EL (cell line): ENCODE data around the gene SLC2A11.

ENCODE experiments used
- DNase-seq: peaks from one replicate; pipeline ENCODE4 v3.0.0-alpha.2; 2016

The SLC2A11 gene, protein sequence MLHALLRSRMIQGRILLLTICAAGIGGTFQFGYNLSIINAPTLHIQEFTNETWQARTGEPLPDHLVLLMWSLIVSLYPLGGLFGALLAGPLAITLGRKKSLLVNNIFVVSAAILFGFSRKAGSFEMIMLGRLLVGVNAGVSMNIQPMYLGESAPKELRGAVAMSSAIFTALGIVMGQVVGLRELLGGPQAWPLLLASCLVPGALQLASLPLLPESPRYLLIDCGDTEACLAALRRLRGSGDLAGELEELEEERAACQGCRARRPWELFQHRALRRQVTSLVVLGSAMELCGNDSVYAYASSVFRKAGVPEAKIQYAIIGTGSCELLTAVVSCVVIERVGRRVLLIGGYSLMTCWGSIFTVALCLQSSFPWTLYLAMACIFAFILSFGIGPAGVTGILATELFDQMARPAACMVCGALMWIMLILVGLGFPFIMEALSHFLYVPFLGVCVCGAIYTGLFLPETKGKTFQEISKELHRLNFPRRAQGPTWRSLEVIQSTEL

DNA sequence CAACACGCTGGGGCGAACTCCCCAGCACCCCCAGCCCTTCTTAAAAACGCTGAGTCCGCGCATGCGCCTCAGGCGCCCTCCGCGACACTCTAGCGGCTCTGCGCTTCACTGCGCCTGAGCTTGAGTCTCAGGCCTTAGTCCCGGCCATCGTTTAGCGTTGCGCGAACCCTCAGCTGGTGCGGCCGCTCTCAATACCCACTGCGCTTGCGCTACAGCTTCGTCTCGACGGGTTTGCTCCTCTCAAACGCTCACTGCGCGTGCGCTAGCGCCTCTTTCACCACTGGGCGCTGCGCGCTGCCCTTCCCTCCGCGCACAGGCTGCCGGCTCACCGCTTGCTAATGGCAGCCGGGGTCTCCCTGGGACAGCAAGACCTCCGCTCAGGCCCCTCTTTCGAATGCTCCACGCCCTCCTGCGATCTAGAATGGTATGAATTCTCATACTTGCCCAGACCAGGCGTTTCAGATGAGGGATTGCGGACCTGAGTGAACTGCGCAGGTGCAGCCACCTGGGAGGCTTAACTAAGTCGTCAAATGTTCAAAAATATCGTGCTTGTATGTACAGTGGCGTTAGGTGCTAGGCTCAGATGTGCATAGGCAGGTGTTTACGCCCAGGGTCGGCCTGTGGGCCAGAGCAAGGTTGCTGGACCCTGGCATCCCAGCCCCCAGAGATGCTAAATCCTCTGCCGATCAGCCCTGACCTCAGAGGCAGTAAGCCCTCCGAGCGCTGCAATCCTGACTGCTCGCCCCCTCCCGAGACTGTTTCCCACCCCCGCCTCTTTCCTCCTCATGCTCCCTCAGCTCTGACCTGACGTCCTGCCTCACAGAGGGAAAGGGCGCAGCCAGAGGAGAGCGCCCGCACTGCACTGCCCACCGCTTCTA, at the start of gene SLC2A11:
Gene SLC2A11, plus strand, starts transcription at position 270 of the 878 bp plus-strand sequence. Its CDS starts 125 bp downstream, at position 395.
- DNase-seq: peak; percentile 98

DNA sequence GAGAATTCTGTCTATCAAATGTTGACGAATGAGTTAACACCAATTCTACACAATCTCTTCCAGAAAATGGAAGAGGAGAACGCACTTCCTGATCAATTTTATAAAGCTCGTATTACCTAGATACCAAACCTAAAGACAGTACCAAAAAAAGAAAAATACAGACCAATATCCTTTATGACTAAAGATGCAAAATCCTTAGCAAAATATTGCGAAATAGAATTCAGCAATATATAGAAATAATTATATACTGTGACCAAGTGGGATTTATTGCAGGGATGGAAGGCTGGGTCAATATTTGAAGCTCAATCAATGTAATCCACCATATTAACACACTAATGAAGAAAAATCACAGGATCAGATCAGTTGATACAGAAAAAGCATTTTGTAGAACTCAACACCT, 45.3 kb upstream of the SLC2A11 start:
- DNase-seq: no peak

DNA sequence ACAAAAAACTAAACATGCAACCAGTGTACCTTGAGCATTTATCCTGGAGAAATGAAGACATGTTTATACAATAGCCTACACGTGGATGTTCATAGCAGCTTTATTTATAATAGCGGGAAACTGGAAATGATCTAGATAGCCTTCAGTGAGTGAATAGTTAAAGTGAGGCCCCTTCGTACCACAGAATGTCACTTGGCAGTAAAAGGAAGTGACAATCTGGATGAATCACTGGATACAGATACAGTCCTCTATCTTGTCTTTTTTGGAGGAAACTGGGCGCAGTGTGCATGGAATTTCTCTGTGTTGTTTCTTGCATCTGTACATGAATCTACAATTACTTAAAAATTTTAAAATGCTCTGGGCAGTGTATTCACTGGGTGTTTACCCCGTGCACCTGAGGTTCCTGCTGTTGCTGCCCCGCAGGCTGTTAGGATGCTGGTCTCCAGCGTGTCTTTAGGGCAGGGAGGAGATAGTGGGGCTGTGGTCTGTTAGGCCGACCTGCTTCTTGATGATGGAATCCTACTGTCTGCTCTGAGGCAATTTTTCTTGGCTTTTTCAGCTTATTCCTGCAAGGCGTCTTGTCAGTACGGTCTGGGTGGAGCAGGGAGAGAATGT, 42.0 kb upstream of the SLC2A11 start:
- no peak for DNase-seq

DNA sequence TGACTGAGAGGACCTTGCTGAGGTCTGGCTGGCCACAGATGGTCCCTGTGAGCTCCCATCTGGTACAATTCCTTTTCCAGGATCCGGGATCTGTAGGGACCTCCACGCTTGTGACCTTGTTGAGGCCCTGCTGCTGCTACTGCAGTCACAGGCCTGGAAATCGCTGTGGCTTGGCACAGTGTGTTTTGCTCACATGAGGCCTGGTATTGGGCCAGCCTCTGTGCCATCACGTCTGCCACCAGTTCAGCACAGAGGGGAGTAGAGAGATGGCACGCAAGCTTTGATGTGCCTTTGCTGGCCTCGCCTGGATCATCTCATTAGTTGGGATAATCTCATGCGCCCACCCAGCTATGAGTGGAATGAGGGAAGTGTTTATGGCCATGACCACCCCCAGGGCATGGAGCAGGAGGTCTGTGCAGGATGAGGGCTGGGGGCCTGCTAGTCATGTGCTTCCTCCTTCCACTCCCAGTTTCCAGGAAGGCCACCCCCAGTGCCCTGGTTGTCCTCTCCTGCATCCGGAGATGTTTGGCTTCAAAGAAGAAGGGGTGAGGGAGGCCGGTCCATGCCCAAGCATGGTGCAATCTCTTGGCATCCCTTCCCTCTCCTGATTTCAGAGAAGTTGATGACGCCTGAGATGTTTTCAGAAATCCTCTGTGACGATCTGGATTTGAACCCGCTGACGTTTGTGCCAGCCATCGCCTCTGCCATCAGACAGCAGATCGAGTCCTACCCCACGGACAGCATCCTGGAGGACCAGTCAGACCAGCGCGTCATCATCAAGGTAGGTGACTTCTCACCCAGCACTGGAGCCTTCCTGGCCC, 41.3 kb upstream of the SLC2A11 start:
- DNase-seq: no peak

DNA sequence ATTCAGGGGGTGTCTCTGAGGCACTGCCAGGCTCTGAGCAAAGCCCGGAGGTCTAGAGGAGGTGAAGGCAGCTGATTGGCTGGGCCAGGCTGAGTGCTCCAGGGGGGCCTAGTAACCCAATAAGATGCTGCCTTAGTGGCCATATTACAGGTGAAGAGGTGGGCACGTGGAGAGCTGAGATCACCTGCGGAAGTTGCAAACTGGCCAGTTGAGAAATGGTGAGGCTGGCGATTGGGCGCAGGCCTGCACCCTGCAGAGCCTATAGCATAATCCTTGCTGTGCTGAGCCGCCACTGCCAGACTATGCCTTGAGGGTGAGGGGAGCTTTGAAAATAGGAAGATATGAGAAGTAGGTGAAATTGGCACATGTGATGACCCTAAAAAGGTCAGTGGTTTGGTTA, 40.5 kb upstream of the SLC2A11 start:
- no peak for DNase-seq

DNA sequence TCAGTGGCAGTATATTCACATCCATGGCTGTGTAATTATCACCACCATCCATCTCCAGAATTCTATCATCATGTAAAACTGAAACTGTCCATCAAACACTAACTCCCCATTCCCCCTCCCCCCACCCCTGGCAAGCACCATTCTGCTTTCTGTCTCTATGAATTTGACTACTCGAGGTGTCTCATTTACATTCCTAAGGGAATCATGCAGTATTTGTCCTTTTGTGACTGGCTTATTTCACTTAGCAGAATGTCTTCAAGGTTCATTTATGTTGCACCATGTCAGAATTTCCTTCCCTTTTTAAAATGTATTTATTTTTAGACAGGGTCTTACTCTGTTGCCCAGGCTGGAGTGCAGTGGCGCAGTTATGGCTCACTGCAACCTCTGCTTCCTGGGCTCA, 39.1 kb upstream of the SLC2A11 start:
- DNase-seq: no peak

DNA sequence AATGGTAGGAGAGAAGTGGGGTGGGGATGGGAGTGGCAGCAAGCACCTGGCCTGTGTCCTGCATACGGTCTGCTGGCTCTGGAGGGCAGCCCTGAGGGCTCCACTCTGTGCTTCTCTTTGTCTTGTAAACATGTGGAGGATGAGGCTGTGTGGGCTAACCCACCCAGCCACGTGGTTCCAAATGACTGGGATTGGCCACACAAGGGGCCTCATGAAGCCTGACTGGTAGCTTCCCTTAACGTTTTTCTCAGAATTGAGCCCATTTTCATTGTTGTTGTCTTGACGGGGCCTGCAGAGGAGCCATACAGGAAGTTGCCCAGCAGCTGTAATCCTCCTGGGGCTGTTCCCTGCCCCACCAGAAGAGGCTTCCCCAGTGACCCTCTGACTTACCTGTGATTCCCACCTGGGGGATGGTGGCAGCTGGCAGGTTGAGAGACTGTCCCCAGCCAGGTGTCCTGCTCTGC, 36.9 kb upstream of the SLC2A11 start:
- DNase-seq: no peak

DNA sequence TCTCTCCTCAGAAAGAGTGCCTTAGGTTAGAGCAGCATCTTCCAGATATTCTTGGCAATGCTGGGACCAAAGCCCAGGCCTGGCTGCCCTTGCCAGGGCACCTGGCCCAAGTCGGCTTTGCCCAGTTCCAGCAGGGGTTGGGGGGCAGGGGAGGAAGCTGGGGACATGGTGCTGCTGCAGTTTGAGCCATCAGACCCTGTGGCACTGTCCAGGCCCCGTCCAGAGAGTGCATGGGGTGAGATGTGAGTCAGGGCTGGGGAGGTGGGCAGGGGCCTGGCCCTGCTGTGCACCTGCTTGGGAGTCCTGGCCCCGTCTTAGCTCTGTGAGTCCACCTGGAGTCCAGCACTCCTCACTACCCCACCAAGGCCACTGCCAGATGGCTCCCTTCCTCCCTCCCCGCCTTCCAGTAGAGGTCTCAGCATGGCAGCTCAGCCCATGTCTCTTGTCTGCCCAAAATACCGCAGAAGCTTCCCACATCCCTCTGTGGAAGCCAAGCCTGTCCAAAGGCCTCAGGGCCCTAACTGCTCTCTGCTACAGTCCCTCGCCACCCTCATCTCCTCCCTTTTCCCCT, 35.5 kb upstream of the SLC2A11 start:
- DNase-seq: no peak

DNA sequence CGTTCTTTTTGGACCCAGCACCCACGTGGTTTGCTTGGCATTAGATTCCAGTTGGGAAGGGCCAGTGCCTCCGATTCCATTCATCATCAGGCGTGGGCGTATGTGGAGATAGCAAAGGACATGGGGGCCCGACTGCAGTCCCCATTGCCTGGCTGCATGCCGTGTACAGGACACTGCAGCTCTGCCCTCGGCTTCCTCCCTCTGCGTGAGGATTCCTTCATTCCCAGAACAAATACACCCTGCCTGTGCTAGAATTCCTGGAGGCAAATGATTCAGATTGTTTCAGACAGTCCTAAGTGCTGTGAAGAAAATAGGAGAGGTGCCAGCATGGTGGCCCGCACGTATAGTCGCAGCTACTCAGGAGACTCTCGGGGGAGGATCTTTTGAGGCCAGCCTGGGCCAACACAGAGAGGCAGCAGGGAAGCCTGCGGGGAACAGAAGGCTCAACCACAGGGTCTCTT, 34.3 kb upstream of the SLC2A11 start:
- no peak for DNase-seq

DNA sequence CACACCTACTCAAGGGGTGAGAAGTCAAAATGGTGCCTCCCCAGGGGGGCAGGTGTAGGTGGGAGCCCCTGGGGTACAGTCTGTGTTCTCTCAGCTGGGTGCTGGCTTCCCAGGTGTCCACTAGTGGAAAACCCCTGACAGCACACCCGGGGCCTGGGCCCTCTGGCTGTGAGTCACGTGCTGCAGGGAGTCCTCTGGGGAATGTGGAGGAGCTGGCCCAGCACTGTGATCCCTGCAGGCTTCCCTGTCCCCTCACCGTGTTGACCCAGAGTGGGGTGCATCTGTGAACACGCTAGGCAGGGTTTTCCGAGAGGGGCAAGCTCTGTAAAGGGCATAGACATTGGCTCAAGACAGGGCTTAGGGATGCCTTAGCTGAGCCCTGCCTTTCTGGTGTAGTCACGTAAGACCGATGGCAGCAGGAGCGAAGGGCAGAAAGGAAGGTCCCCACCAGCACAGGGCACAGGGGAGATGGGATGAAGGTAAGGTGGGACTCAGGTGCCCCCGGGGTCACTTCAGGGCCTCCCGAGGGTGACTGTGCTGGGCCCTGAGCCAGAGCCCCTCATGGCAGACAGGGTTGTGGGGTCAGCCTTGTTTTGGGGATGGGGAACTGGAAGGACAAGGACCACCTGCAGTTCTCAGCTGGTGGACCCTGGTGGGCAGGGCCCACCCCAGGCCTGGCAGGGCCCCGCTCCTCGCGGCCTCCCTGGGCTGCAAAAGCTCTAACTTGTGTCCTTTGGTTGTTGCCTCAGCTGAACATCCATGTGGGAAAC, 33.0 kb upstream of the SLC2A11 start:
- DNase-seq: no peak

DNA sequence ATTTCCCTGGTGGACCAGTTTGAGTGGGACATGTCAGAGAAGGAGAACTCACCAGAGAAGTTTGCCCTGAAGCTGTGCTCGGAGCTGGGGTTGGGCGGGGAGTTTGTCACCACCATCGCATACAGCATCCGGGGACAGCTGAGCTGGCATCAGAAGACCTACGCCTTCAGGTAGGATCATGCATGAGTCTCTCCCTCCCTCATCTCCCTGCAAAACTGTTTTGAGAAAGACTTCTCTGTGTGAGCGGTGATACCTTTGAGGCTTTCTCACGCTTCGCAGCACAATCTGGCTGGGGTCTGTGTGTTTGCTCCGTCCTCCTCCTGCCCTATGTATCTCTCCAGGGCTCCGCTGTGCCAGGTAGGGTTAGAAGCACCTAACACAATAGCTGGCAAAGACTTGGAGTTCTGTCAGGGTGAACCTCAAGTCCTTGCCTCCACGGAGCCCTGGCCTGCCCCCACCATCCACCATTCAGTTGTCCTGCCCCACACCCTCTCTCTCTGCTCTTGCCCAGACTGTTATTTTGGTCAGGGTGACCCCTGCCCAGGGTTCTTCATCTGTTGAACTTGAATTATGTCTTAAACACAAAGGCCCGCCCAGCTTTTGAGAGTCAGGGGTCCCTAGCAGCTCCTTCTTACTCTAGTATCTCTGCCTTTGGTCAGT, 32.3 kb upstream of the SLC2A11 start:
- DNase-seq: no peak

DNA sequence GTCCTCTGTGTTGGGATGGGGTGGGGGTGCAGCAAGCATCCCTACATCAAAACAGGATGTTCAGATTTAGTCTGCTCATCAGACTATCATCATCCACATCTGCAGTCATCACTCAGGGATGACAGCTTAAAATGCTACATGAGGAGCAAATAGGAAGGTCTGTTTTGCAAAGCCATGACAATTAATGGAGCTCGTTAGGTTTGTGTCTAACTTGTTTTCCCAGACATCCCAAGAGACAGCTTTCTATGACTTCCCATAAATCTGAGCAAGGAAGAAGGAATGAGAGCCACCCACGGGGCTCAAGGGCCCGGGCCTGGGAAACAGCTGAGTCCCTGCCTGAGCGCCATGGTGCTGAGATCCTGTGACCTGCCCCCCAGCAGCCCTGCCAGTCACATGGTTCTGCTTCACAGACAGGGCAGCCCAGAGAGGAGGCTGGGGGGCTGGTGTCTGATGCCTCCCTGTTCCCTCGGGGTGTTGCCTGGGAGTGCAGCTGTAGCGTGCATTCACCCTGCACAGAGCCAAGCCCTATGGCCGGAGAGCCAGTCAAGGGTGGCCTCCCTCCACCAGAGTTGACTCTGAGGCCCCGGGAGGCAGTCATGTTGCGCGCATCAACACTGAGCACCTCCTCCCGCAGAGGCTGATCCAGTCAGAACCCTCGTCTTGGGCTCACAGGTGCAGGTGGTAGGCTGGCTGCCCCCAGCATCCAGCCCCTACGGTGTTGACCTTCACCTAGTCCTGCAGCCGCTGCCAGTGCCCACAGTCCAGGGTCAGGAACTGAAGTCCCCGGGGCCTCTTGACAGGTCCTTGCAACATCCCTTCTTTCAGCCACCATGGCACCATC, 30.9 kb upstream of the SLC2A11 start:
- DNase-seq: peak; percentile 25

DNA sequence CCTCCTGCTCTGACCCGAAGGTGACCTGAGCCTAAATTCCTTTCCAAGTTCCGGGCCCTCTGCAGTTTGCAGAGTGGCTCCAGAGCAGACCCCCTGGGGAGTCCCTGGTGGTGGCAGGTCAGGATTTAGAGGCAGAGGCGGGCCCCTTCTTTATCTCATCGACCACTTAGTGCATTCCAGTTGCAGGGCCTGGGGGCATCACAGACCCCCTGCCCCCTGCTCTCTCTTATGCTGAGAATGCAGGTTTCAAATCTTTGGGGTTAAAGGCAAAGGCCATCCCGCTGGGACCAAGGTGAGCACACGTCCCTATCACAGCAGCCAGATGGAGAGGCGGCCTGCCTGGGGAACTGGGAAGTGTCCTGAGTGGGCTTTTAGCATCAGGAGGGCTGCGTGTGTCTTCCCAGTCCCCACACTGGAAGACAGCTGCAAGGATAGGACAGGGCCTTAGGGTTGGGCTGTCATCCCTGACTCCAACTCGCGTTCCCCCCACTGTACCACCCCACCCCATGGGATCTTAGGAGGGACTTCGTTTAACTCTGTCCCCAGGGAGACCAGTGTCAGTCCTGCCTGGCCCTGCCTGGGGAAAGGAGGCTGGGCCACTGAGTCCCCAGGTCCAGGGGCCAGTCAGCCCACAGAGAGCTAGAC, 30.2 kb upstream of the SLC2A11 start:
- no peak for DNase-seq

DNA sequence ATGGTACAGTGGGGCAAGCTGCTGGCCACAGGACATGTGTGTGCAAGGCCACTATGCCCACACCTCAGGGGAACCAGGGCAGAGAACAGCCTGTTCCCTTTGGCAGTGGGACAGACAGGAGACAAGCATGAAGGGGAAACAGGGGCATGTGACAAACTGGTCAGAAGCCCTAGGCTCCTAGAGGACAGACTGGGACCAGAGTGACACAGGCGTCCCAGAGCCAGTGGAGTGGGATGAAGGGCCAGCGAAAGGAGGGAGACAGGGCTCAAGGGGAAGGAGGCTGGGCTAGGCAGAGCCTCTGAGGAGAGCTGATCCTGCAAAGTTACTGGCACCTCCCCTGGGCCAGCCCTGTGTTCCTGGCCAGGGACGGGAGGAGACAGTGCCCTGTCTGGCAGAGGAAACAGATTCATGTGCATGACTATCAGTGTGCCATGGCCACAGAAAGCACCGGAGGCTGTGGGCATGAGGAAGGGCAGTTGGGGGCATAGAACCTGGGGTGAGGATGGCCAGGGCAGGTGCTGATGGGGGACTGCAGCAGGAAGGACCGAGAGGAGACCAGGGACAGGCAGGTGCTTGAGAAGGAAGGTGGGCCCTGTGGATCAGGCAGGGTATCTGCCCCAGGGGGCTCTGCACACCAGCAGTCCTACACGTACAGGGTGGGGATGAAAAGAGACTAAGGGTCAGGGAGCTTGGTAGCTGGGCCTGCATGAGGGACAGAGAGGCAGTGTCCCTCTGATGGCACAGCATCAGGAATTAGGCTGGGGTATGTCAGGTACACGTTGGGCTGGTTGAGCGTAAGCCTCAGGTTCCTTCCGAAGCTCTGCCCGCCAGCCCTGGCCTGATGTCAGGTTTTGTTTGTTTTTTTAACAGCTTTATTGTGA, 28.6 kb upstream of the SLC2A11 start:
- no peak for DNase-seq

DNA sequence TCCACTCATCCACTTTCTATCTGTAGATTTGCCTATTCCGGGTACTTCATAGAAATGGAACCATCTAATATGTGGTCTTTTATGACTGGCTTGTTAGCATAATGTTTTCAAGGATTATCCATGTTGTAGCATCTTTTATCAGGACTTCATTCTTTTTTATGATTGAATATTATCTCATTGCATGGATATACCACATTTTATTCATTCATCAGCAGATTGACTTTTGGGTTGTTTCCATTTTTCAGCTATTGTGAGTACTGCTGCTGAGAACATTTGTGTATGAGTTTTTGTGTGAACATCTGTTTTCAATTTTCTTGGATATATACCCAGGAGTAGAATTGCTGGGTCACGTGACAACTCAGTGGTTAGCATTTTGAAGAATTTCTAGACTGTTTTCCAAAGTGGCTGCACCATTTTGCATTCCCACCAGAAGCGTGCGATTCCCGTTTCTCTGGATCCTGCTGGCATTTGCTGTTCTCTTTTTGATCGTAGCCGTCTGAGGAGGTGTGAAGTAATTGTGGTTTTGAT, 27.8 kb upstream of the SLC2A11 start:
- DNase-seq: peak; percentile 82

DNA sequence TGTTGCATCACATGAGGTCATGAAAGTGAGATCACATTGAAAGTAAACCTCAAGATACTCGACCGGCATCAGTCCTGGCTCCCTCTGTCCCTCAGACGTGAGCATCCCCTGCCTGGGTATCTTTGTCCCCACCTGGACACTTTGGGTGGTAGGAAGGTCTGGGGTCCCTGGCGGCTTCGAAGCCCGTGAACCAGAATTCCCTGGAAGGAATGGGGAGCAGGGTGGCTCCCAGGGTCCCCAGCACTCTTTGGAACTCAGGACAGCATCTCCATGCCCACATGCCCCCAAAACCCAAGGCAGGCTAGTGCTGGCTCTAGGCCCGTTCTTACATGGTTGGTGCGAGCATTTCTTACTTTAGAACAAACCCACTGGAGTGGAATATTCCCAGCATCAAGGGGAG, 26.4 kb upstream of the SLC2A11 start:
- no peak for DNase-seq

DNA sequence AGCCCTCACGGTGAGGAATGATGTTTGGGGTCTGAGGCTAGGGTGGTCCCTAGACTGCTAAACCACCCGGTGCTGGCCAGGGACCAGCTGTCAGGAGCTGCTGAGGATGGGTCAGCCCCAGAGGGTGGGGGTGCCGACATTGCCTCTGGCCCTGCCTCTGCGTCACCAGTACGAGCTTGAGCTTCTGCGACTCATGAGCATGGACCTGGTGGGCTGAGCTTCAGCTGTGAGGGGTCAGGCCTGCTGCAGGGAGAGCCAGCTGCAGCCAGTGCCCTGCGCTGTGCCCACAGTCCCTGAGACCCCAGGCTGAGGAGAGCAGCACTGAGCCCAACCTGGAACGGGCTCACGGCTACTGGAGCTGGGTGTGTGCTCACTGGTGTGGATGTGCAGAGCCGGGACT, 25.9 kb upstream of the SLC2A11 start:
- DNase-seq: no peak
